Measurements from ENCODE around the gene COL12A1.

The COL12A1 gene

DNA sequence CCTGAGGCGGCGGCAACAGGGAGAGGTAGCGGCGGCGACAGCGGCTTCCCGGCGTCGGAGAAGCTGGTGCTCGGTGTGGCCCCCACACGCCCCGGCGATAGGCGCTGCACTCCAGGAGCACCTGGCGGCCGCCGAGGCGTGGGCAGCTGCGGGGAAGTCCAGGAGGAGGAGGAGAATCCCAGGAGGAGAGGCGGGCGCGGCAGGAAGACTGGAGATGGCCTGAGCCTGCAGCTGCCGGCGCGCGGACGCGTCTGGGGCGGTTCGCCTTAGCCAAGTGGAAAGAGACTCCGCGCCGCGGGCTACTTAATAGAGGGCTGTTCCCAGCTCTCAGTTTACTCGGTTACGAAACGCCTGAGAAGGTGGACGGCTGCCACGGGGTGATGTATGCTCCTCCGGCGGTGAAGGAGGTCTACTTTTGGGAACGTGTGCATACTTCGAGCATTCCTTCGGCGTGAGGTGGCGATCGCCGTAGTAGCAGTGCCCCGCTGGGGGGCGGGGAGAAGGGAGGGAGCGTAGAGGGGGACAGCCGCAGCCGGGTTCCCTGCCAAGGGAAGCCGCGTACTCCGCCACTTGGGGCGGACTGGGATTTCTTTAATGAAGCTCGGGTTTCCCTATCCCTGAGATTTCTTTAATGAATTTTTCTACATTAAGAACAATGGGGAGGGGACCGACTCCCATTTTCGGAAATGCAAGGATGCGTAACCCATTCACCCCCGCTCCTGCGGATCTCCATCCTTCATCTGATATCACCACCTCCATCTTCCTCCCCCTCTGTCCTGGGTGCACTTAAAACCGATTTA is at the start of gene COL12A1:
COL12A1 (minus strand) TSS at position 278 of the 800 bp plus-strand sequence. CDS start 3,261 bp downstream, outside the sequence.
- H3K36me3 ChIP-seq (ENCODE audit: control insufficient read depth in 5 of 5, insufficient read depth in 5 of 5, low read length in 5 of 5), result no peaks in the 10 kb centered on the region
- peak within 1 kb of the TSS; percentile 79 for H3K27ac ChIP-seq (ENCODE audit: low read depth, low read length)
- H3K4me1 ChIP-seq (ENCODE audit: control insufficient read depth in 5 of 5, insufficient read depth in 5 of 5, low read length in 5 of 5), result peaks cover 3 to 73% (median 72%) of the 10 kb centered on the region in 5 donors
- peaks cover 0 to 11% (median 3%) of the 10 kb centered on the region in 5 donors for H3K27me3 ChIP-seq (ENCODE audit: control insufficient read depth in 5 of 5, insufficient read depth in 4 of 5, low read length in 5 of 5)
- peak within 1 kb of the TSS; percentile 56 to 92 (median 73) for H3K9ac ChIP-seq (ENCODE audit: low read length in 5 of 5)
- peak within 1 kb of the TSS; percentile 72 to 98 (median 85) for H3K4me3 ChIP-seq (ENCODE audit: low read depth in 1 of 5, low read length in 5 of 5)
- H3K9me3 ChIP-seq (ENCODE audit: control insufficient read depth in 5 of 5, low read length in 5 of 5), result no peaks in the 10 kb centered on the region

DNA sequence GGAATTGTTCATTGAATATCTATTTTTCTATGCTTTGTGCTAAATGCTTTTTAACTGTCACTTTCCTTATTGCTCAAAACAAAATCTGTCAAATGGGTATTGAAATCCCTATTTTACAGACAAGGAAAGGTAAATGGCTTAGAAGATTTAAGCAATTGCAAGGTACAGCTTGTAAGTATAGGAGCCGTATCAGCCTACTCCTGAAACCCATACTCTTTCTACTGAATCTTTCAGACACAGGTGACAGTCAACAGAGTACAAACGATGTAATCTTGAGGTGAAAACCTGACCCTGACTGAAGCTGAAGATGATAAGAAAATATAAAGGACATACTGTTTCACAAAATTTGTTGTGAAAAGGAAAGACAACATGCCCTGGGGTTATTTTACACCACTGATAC is 44.7 kb upstream of the COL12A1 start:
- Histone ChIP-seq H3K27me3 (ENCODE audit: control insufficient read depth in 5 of 5, insufficient read depth in 4 of 5, low read length in 5 of 5) (no peaks in the 10 kb centered on the region), H3K4me1 (ENCODE audit: control insufficient read depth in 5 of 5, insufficient read depth in 5 of 5, low read length in 5 of 5) (no peaks in the 10 kb centered on the region), H3K9ac (ENCODE audit: low read length in 5 of 5) (no peak overlapping the region), H3K4me3 (ENCODE audit: low read depth in 1 of 5, low read length in 5 of 5) (no peak overlapping the region), H3K9me3 (ENCODE audit: control insufficient read depth in 5 of 5, low read length in 5 of 5) (no peaks in the 10 kb centered on the region), H3K27ac (ENCODE audit: low read depth, low read length) (no peak overlapping the region), H3K36me3 (ENCODE audit: control insufficient read depth in 5 of 5, insufficient read depth in 5 of 5, low read length in 5 of 5) (peaks cover 8 to 26% (median 12%) of the 10 kb centered on the region in 5 donors)

DNA sequence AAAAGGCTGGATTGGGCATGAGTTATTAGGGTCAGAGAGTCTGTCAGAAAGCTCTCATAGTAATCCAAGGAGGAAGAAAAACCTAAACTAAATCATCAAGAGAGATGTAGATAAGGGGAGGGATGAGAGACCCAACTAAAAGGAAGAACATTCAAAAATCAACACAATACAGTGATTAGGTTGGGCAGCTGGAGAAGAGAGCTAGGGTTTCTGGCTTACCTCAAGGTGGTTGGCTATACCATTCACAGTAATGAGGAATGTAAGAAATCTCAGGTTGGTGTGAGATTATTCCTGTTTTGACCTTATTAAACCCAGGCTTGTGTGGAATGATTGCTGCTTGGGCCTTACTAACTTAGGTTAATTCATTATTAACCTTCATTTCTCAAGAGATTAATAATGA is 44.0 kb upstream of the COL12A1 start:
- peaks cover 0 to under 1% (median 0%) of the 10 kb centered on the region in 5 donors for H3K4me1 ChIP-seq (ENCODE audit: control insufficient read depth in 5 of 5, insufficient read depth in 5 of 5, low read length in 5 of 5)
- H3K9me3 ChIP-seq (ENCODE audit: control insufficient read depth in 5 of 5, low read length in 5 of 5), result no peaks in the 10 kb centered on the region
- no peaks in the 10 kb centered on the region for H3K27me3 ChIP-seq (ENCODE audit: control insufficient read depth in 5 of 5, insufficient read depth in 4 of 5, low read length in 5 of 5)
- H3K9ac ChIP-seq (ENCODE audit: low read length in 5 of 5), result no peak overlapping the region
- peaks cover 3 to 19% (median 6%) of the 10 kb centered on the region in 5 donors for H3K36me3 ChIP-seq (ENCODE audit: control insufficient read depth in 5 of 5, insufficient read depth in 5 of 5, low read length in 5 of 5)
- H3K4me3 ChIP-seq (ENCODE audit: low read depth in 1 of 5, low read length in 5 of 5), result no peak overlapping the region
- no peak overlapping the region for H3K27ac ChIP-seq (ENCODE audit: low read depth, low read length)

DNA sequence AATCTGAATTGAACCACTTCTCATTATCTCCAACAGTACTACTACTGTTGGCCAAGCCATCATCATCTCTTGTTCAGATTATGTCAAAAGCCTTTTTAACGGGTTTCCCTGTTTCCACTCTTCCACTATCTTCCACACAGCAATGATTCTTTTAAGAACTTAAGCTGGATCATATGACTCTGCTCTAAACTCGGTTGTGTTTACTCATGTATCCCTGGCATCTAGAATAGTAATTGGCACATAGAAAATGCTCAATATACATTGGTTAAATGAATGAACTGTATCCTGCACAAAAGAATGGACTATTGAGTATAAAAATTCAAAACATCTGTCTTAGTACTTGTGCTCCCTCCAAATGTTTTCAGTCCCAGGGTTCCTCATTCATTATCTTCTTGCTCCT is 40.5 kb upstream of the COL12A1 start:
- H3K9me3 ChIP-seq (ENCODE audit: control insufficient read depth in 5 of 5, low read length in 5 of 5), result no peaks in the 10 kb centered on the region
- peaks cover 0 to 23% (median 19%) of the 10 kb centered on the region in 5 donors for H3K4me1 ChIP-seq (ENCODE audit: control insufficient read depth in 5 of 5, insufficient read depth in 5 of 5, low read length in 5 of 5)

DNA sequence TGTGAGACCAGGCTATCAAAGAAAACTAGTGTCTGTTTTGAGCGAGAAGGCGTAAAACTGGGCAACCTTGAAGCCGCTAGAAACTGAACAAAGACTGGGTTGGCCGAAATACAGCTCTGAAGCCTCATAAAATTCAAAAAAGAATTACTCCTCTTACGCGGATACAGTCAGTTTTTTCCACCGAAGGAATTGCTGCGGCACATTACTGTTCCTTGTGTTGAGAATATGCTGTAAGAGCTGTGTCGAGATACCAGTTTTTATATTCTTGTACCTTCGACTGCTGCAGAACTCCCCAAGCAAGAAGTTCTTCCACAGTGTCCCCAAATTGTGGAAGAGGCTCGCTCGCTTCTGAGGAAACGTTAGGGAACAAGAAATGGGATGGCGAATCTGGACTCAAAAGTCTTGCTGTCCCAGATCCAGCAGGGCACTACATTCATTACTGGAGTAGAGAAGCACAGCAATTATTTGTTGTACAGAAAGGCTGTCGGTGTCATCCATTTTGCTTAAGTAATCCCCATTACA is 38.3 kb upstream of the COL12A1 start:
- Histone ChIP-seq H3K27ac (ENCODE audit: low read depth, low read length) (peak overlapping the region; percentile 94), H3K9me3 (ENCODE audit: control insufficient read depth in 5 of 5, low read length in 5 of 5) (no peaks in the 10 kb centered on the region), H3K36me3 (ENCODE audit: control insufficient read depth in 5 of 5, insufficient read depth in 5 of 5, low read length in 5 of 5) (peaks cover 5 to 12% (median 9%) of the 10 kb centered on the region in 5 donors), H3K27me3 (ENCODE audit: control insufficient read depth in 5 of 5, insufficient read depth in 4 of 5, low read length in 5 of 5) (no peaks in the 10 kb centered on the region), H3K9ac (ENCODE audit: low read length in 5 of 5) (peak overlapping the region; percentile 79 to 94 (median 92)), H3K4me1 (ENCODE audit: control insufficient read depth in 5 of 5, insufficient read depth in 5 of 5, low read length in 5 of 5) (peaks cover 0 to 23% (median 20%) of the 10 kb centered on the region in 5 donors), H3K4me3 (ENCODE audit: low read depth in 1 of 5, low read length in 5 of 5) (peak overlapping the region; percentile 73 to 100 (median 96))

More for the DNA sequence above, 40.5 kb upstream of the COL12A1 start:
- Histone ChIP-seq H3K9ac (ENCODE audit: low read length in 5 of 5) (no peak overlapping the region), H3K27ac (ENCODE audit: low read depth, low read length) (no peak overlapping the region), H3K4me3 (ENCODE audit: low read depth in 1 of 5, low read length in 5 of 5) (no peak overlapping the region), H3K27me3 (ENCODE audit: control insufficient read depth in 5 of 5, insufficient read depth in 4 of 5, low read length in 5 of 5) (no peaks in the 10 kb centered on the region), H3K36me3 (ENCODE audit: control insufficient read depth in 5 of 5, insufficient read depth in 5 of 5, low read length in 5 of 5) (peaks cover 0 to 2% (median 0%) of the 10 kb centered on the region in 5 donors)

DNA sequence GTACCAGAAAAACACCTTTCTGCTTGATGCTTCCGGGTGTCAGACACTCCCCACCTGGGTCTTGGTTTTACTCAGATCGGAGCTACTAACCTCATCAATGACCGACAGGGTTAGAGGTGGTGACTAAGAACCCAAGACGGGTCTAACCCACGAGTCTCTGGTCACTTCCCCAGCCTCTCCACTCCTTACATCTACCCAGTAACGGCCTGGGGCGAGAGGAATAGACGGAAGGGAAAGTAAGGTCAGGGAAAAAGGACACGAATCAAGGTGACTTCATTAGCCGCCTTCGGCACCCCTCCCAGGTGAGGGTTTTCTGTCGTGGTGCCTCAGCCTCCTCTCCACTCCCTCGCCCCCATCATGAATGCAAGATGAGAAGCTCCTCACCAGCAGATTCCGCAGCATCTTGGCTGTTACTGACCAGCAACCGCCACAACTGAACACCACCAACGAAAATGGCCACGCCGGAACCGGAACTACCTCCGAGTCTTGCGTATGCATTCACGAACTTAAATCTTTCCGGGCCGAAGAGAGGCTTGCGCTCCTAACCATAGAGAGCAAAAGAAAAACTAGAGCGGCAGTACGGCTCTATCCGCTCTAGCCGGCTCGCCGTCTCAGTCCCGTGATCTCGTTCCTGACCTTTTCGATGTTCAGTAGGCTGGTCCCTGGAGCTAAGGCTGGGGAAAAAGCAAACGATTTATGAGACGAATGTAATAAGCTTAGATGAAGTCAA is 37.6 kb upstream of the COL12A1 start, which contains the start of gene COX7A2:
COX7A2 (minus strand) TSS at position 469 of the 730 bp plus-strand sequence; CDS start at position 402, 67 bp downstream.
- no peaks in the 10 kb centered on the region for H3K9me3 ChIP-seq (ENCODE audit: control insufficient read depth in 5 of 5, low read length in 5 of 5)
- H3K4me1 ChIP-seq (ENCODE audit: control insufficient read depth in 5 of 5, insufficient read depth in 5 of 5, low read length in 5 of 5), result peaks cover 0 to 23% (median 20%) of the 10 kb centered on the region in 5 donors
- peak within 1 kb of the TSS; percentile 79 to 94 (median 92) for H3K9ac ChIP-seq (ENCODE audit: low read length in 5 of 5)
- no peaks in the 10 kb centered on the region for H3K27me3 ChIP-seq (ENCODE audit: control insufficient read depth in 5 of 5, insufficient read depth in 4 of 5, low read length in 5 of 5)
- H3K36me3 ChIP-seq (ENCODE audit: control insufficient read depth in 5 of 5, insufficient read depth in 5 of 5, low read length in 5 of 5), result peaks cover 10 to 17% (median 14%) of the 10 kb centered on the region in 5 donors
- H3K4me3 ChIP-seq (ENCODE audit: low read depth in 1 of 5, low read length in 5 of 5), result peak within 1 kb of the TSS; percentile 73 to 100 (median 96)
- H3K27ac ChIP-seq (ENCODE audit: low read depth, low read length), result peak within 1 kb of the TSS; percentile 94

DNA sequence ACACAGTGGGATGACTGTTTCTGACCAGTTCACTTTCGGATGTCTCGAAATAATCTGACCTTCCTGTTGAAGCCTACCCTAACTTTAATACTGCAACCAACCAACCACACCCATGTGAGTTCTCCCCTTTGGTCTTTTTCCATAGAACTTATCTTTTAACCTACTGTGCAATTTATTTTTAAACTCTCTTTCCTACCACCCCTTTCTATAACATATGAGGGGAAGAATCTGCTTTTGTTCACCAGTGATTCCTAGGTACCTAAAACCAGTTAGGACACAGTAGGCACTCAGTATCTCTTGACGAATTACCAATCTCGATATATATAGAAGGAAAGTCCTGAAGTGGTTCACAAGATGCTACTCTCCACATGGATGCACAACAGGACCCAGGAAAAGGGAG is 30.8 kb upstream of the COL12A1 start:
- Histone ChIP-seq H3K27me3 (ENCODE audit: control insufficient read depth in 5 of 5, insufficient read depth in 4 of 5, low read length in 5 of 5) (no peaks in the 10 kb centered on the region), H3K9me3 (ENCODE audit: control insufficient read depth in 5 of 5, low read length in 5 of 5) (no peaks in the 10 kb centered on the region), H3K9ac (ENCODE audit: low read length in 5 of 5) (no peak overlapping the region), H3K27ac (ENCODE audit: low read depth, low read length) (no peak overlapping the region), H3K4me3 (ENCODE audit: low read depth in 1 of 5, low read length in 5 of 5) (no peak overlapping the region), H3K4me1 (ENCODE audit: control insufficient read depth in 5 of 5, insufficient read depth in 5 of 5, low read length in 5 of 5) (peaks cover 0 to 23% (median 18%) of the 10 kb centered on the region in 5 donors), H3K36me3 (ENCODE audit: control insufficient read depth in 5 of 5, insufficient read depth in 5 of 5, low read length in 5 of 5) (peaks cover 30 to 36% (median 31%) of the 10 kb centered on the region in 5 donors)

DNA sequence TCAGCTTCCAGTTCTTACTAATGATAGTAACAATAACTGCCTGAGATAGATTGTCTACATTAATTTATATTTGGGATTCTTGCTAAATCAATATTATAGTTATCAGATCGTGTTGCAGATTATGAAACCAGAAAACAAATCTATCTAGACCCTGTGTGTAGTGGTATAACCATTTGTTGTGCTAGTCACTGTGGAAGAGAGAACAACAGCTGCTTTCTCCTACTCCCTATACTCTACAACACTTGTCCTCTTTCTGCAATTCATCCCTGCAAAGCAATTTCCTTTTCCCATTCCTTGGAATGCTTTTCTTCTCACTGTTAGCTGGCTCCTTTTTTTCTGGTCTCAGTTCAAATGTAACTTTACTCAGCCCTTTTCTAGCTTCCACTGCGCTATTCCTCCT is 29.4 kb upstream of the COL12A1 start:
- no peak overlapping the region for H3K27ac ChIP-seq (ENCODE audit: low read depth, low read length)
- peaks cover 27 to 36% (median 30%) of the 10 kb centered on the region in 5 donors for H3K36me3 ChIP-seq (ENCODE audit: control insufficient read depth in 5 of 5, insufficient read depth in 5 of 5, low read length in 5 of 5)
- H3K4me1 ChIP-seq (ENCODE audit: control insufficient read depth in 5 of 5, insufficient read depth in 5 of 5, low read length in 5 of 5), result peaks cover 0 to 27% (median 20%) of the 10 kb centered on the region in 5 donors
- H3K9ac ChIP-seq (ENCODE audit: low read length in 5 of 5), result no peak overlapping the region
- H3K27me3 ChIP-seq (ENCODE audit: control insufficient read depth in 5 of 5, insufficient read depth in 4 of 5, low read length in 5 of 5), result no peaks in the 10 kb centered on the region
- H3K9me3 ChIP-seq (ENCODE audit: control insufficient read depth in 5 of 5, low read length in 5 of 5), result no peaks in the 10 kb centered on the region
- no peak overlapping the region for H3K4me3 ChIP-seq (ENCODE audit: low read depth in 1 of 5, low read length in 5 of 5)

DNA sequence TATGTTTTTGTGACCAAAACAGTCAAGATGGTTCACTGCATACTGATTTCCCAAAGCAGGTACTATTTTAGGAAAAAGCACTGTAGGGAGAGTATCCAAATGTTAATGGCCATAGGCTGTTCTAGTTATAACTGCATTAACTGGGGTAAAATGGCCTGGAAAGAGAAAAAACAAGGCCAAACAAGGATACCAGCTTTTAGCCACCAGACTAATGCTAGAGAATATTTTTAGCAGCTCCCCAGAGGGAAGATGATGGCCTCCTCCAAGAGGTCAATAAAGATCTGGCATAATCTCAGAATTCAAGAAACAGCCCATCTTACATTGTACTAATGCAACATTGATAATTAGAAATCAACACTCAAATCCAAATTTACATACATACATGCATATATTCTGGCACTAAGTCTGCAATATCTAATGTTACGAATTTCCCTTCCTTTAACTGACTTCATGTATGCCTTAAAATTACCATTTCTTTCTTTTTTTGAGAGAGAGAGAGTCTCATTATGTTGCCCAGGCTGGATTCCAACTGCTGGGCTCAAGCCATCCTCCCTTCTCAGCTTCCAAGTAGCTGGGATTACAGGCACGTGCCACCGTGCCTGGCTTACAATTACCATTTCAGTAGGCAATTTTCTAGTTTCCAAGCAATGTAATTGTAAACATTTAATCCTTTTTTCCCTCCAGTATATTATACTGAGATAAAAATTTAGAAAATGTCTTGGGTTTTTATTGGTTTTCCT is 28.4 kb upstream of the COL12A1 start:
- no peak overlapping the region for H3K9ac ChIP-seq (ENCODE audit: low read length in 5 of 5)
- H3K27ac ChIP-seq (ENCODE audit: low read depth, low read length), result peak overlapping the region; percentile 55
- peaks cover 0 to 28% (median 21%) of the 10 kb centered on the region in 5 donors for H3K4me1 ChIP-seq (ENCODE audit: control insufficient read depth in 5 of 5, insufficient read depth in 5 of 5, low read length in 5 of 5)
- H3K27me3 ChIP-seq (ENCODE audit: control insufficient read depth in 5 of 5, insufficient read depth in 4 of 5, low read length in 5 of 5), result no peaks in the 10 kb centered on the region
- H3K9me3 ChIP-seq (ENCODE audit: control insufficient read depth in 5 of 5, low read length in 5 of 5), result no peaks in the 10 kb centered on the region
- H3K4me3 ChIP-seq (ENCODE audit: low read depth in 1 of 5, low read length in 5 of 5), result no peak overlapping the region
- H3K36me3 ChIP-seq (ENCODE audit: control insufficient read depth in 5 of 5, insufficient read depth in 5 of 5, low read length in 5 of 5), result peaks cover 20 to 27% (median 24%) of the 10 kb centered on the region in 5 donors
